PC-9 (cell line): ENCODE data around the gene ULK2. TPM values are rescaled to one million over a fixed set of nuclear protein-coding genes. Genes with fewer than 3 reads are reported as not detected.

ENCODE experiments used
- BruUV-seq: library from RNA; stranded (reverse); fragments of 400-500 nt; replicated peaks from 2 replicates; lab custom pipeline; 2021; lab: Mats Ljungman, UMichigan
- CTCF ChIA-PET: fragments of 300-600 bp; sonication (Branson Sonifier 250); formaldehyde crosslinking; loops from one replicate; lab custom pipeline; 2022; ENCODE audit warnings: antibody characterized with exemption; lab: Charles Lee
- POLR2A ChIA-PET: fragments of 300-600 bp; sonication (Branson Sonifier 250); formaldehyde crosslinking; loops from one replicate; lab custom pipeline; 2022; ENCODE audit warnings: antibody characterized with exemption; ENCODE audit not compliant: unreplicated experiment; lab: Charles Lee
- DNase-seq, 2 experiments: peaks; one replicate each; pipeline versions ENCODE4 v3.0.0 to v3.0.0-alpha.2; 2015 to 2022; ENCODE audit warnings: mixed read lengths in 1 of 2
- H2AFZ ChIP-seq: fragments of 200-600 bp; sonication (generic); 2 replicates; pipeline ENCODE4 v1.8.1; 2017; ENCODE audit warnings: antibody characterized with exemption
- H3F3A ChIP-seq: fragments of 200-600 bp; sonication (generic); 2 replicates; pipeline ENCODE4 v1.8.1; 2017; ENCODE audit warnings: antibody characterized with exemption, mild to moderate bottlenecking, low read depth; ENCODE audit not compliant: insufficient read depth
- H3K27ac ChIP-seq: fragments of 200-600 bp; sonication (generic); 2 replicates; pipeline ENCODE4 v1.6.1; 2016; ENCODE audit warnings: mixed run types
- H3K27me3 ChIP-seq: fragments of 200-600 bp; sonication (generic); 2 replicates; pipeline ENCODE4 v1.6.1; 2016; ENCODE audit warnings: low read depth, mixed run types; ENCODE audit not compliant: insufficient read depth
- H3K36me3 ChIP-seq: fragments of 200-600 bp; sonication (generic); 2 replicates; pipeline ENCODE4 v1.6.1; 2016; ENCODE audit warnings: low read depth, mixed run types
- H3K4me1 ChIP-seq: fragments of 200-600 bp; sonication (generic); replicated peaks from 2 replicates; pipeline ENCODE4 v1.6.1; 2016; ENCODE audit warnings: mixed run types; ENCODE audit not compliant: insufficient read depth
- H3K4me2 ChIP-seq: fragments of 200-600 bp; sonication (generic); 2 replicates; pipeline ENCODE4 v1.6.1; 2017; ENCODE audit warnings: mixed run types
- H3K4me3 ChIP-seq: fragments of 200-600 bp; sonication (generic); 2 replicates; pipeline ENCODE4 v1.6.1; 2016; ENCODE audit warnings: mixed run types
- H3K79me2 ChIP-seq: fragments of 200-600 bp; sonication (generic); 2 replicates; pipeline ENCODE4 v1.6.1; 2017; ENCODE audit warnings: low read depth, mixed run types
- H3K9me2 ChIP-seq: fragments of 200-600 bp; sonication (generic); 2 replicates; pipeline ENCODE4 v1.8.1; 2017; ENCODE audit warnings: mild to moderate bottlenecking; ENCODE audit not compliant: insufficient read depth
- H3K9me3 ChIP-seq: fragments of 200-600 bp; sonication (generic); 2 replicates; pipeline ENCODE4 v1.8.1; 2016; ENCODE audit warnings: low read depth; ENCODE audit not compliant: insufficient read depth
- H4K20me1 ChIP-seq: fragments of 200-600 bp; sonication (generic); 2 replicates; pipeline ENCODE4 v1.8.1; 2017; ENCODE audit not compliant: insufficient read depth
- CTCF ChIP-seq: fragments of 200-600 bp; sonication (generic); conservative IDR thresholded peaks from 2 replicates; pipeline ENCODE4 v1.6.1; 2017; ENCODE audit warnings: mixed run types, antibody characterized with exemption, mild to moderate bottlenecking, moderate library complexity
- EZH2 ChIP-seq: fragments of 200-600 bp; sonication (generic); IDR thresholded peaks from 2 replicates; pipeline ENCODE4 v1.8.0; 2017; ENCODE audit warnings: antibody characterized with exemption, low read depth
- intact Hi-C: fragments of 100-400 bp; cut with micrococcal nuclease; formaldehyde crosslinking; loops from one replicate; pipeline ENCODE4 v1.10.0; 2022; ENCODE audit not compliant: unreplicated experiment
- total RNA-seq: library from RNA; stranded (reverse); gene quantifications from 2 replicates; pipeline ENCODE4 v1.2.3, GENCODE V29; 2021

Gene ULK2
- total RNA-seq, 1 experiment from 2014 or later, result 8.7 TPM

- Histone ChIP-seq H3K9me2 (no peaks in the 10 kb centered on the region), H4K20me1 (peaks cover 6% of the 10 kb centered on the region; the same call in 1 of the 2 replicates), H3K4me1 (no peaks in the 10 kb centered on the region), H2AFZ (no peak overlapping the region), H3K4me3 (no peak overlapping the region), H3K36me3 (peaks cover 56% of the 10 kb centered on the region), H3K79me2 (no peaks in the 10 kb centered on the region), H3K4me2 (no peak overlapping the region), H3K27ac (no peak overlapping the region), H3K9me3 (no peaks in the 10 kb centered on the region), H3K27me3 (no peaks in the 10 kb centered on the region), H3F3A (peaks cover 13% of the 10 kb centered on the region; the same call in 1 of the 2 replicates)
- ChIA-PET CTCF (no interaction called here), POLR2A (no interaction called here)
- intact Hi-C loops, result no loop called here
- TF ChIP-seq EZH2, result no peak
- TF ChIP-seq CTCF, result no peak
- DNase-seq, result no peak
- BruUV-seq, result no TSS peak
Observed at GRCh38 chr17:19909139-19909538, 41.4 kb upstream of the ULK2 start.

DNA sequence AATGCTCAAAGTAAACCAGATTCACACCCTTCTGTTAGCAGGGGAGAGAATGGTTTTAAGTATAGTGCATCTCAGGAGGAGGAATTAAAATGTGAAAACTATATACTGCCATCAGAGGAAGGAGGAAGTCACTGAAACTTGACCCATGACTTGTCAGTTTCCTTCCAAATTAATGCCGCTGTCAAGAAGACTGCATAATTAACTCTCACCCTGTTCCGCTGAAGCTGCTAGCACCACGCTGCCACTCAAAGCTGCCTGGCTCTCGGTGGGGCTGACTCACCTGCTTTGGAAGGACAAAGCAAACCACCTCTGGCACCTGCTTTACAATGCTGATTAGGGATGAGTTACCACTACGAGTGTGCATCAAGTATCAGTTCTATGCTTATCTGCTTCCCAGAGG, 37.8 kb upstream of the ULK2 start:
- H3K9me2 ChIP-seq, result no peaks in the 10 kb centered on the region
- no peaks in the 10 kb centered on the region for H3K9me3 ChIP-seq
- no peak overlapping the region for H2AFZ ChIP-seq
- no peak overlapping the region for H3K4me3 ChIP-seq
- no peak for TF ChIP-seq CTCF
- no peak for TF ChIP-seq EZH2
- H3F3A ChIP-seq, result peaks cover 32% of the 10 kb centered on the region; the same call in 1 of the 2 replicates
- ChIA-PET CTCF (no interaction called here), POLR2A (no interaction called here)
- H4K20me1 ChIP-seq, result peaks cover 6% of the 10 kb centered on the region; the same call in 1 of the 2 replicates
- H3K36me3 ChIP-seq, result peaks cover 52% of the 10 kb centered on the region
- H3K4me1 ChIP-seq, result peaks cover 9% of the 10 kb centered on the region
- no peak overlapping the region for H3K4me2 ChIP-seq
- no peaks in the 10 kb centered on the region for H3K27me3 ChIP-seq
- no peak overlapping the region for H3K27ac ChIP-seq
- DNase-seq, result no peak
- BruUV-seq, result no TSS peak
- no peaks in the 10 kb centered on the region for H3K79me2 ChIP-seq
- intact Hi-C loops, result no loop called here

DNA sequence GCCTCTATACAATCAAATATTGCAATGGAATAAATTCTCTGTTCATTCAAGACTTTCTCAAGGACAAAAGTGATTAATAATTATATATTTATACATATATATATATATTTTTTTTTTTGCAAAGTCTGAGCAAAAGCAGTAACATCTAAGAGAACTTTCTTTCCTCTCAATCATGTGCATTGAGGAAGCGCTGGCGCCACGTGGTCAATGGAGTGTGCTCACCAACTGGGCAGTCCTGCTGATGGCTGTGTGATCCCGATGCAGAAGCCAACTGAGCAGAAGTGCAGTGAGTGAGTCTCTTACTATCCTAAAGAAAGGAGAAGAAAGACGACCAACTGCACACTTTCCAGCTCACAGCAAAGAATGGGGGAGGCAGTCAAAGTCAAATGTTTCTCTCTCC, 37.2 kb upstream of the ULK2 start:
- H3K36me3 ChIP-seq, result peaks cover 52% of the 10 kb centered on the region

More for the DNA sequence above, 37.2 kb upstream of the ULK2 start:
- H3K27ac ChIP-seq, result no peak overlapping the region
- DNase-seq, result no peak
- no peaks in the 10 kb centered on the region for H3K9me2 ChIP-seq
- TF ChIP-seq CTCF (no peak), EZH2 (no peak)
- ChIA-PET POLR2A (no interaction called here), CTCF (no interaction called here)
- intact Hi-C loops, result no loop called here
- H3K79me2 ChIP-seq, result no peaks in the 10 kb centered on the region
- BruUV-seq, result no TSS peak
- H3K9me3 ChIP-seq, result no peaks in the 10 kb centered on the region
- peaks cover 3% of the 10 kb centered on the region; the same call in 1 of the 2 replicates for H4K20me1 ChIP-seq
- no peak overlapping the region for H3K4me3 ChIP-seq
- no peak overlapping the region for H2AFZ ChIP-seq
- no peak overlapping the region for H3K4me2 ChIP-seq
- H3K27me3 ChIP-seq, result no peaks in the 10 kb centered on the region
- peaks cover 37% of the 10 kb centered on the region; the same call in 1 of the 2 replicates for H3F3A ChIP-seq
- H3K4me1 ChIP-seq, result peaks cover 13% of the 10 kb centered on the region
